ENCODE results near the gene ICA1.
"Not testable (repeated sequence)": the region's sequence is repeated elsewhere in the genome, so short reads cannot be mapped to it uniquely, and the experiment has no call there.

The ICA1 gene

DNA sequence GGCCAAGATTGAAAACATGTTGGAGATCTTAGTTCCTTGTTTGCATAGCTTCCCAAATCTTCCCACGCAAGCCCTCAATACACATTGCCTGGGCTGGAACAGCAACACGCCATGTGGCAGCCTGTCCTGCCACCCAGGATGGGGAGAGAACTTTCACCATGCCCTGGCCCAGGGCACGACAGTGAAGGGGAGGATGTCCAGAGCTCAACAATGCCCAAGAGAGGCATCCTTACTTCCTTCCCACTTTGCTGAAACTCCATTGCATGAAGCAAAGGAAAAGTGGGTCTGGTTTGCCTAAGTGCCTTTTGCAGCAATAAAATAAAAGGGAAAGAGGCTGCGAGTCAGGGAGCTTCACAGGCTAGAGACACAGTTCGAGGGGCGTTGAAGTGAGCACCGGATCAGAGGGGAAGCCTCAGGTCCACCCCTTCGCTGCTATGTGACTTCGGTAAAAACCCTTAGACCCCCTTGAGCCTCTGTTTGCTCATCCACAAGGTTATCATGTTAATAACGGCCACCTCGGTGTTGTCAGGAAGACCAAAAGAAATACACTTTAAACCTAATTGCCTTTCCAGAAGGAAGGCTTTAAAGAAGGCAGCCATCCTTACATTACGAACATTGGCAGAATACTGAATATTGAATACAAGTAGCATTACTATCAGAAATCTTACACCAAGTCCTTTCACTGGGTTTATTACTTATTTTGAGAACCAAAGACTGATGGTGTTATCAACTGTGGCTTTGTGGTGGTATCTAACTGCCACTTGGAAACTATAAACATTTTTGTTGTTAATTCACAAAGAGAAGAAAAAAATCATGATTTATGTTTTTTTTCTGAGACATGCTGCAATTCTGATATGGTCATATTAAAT, 133.3 kb downstream of the ICA1 start:
- DNase-seq: no peak

DNA sequence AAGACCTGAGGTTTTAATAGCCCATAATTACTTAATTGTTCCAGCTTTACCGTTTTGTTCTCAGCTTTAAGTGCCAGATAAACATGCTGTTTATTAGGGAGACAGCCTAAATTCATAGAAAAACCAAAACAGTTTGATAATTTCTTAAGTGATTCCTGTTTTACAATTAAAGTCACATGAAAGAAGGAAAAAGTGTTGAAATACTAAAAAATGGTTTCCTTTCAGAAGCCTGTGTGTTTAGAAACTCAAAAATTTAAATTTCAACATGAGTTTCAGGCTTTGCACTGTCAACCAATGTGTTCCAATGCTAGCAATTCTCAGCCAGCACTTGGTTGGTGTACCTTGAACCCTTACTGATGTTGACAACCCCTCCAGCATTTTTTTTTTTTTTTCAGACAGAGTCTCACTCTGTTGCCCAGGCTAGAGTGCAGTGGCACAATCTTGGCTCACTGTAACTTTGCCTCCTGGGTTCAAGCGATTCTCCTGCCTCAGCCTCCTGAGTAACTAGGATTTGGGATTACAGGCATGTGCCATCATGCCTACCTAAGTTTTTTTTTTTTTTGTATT, 135.3 kb downstream of the ICA1 start:
- no peak for DNase-seq

DNA sequence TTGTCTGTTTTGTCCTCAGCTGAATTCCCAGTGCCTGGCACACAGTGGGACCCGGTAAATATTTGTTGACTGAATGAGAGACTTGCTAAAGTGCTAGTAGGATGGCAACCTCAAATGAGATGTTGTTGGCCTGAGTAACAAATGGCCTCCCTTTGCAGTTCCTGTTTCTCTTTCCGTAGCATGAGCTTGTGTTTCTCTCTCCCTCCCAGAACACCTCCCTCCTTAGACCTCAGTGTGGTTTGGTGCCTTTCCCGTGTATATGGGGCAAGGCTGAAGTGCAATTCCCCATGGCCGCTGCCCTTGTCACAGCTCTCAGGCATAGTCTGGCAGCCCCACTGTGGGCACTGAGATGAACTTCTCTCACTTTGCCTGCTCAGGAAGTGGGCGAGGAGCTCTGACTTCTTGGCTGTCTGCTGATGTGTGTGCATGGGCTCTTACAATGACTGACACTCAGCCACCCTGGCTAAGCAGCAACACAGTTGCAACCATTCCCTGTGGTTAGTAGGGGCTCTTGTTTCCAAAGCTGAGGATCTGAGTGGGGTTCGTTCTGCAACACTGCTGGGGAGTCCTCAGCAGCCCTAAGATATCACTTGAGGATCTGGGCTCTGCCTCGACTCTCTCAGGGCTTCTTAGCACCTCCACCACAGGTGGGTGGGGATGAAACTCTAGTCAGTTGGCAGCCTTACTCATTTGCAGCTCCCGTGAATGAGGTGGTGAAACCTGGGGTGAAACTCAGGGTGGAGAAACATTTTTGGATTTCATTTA, 136.1 kb downstream of the ICA1 start:
- no peak for DNase-seq

DNA sequence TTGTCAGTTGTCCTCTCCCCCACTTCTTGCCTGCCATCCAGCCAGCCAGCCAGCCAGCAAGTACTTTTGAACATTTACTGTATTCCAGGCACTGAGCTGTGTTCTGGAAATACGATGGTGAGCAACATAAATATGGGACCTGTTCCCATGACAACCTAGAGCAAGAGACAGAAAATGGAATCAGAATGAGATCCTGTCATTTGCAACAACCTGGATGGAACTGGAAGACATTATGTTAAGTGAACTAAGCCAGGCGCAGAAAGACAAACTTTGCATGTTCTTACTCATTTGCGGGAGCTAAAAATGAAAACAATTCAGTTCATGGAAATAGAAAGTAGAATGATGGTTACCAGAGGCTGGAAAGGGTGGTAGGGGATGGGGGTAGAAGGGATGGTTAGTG, 140.7 kb downstream of the ICA1 start:
- no peak for DNase-seq

DNA sequence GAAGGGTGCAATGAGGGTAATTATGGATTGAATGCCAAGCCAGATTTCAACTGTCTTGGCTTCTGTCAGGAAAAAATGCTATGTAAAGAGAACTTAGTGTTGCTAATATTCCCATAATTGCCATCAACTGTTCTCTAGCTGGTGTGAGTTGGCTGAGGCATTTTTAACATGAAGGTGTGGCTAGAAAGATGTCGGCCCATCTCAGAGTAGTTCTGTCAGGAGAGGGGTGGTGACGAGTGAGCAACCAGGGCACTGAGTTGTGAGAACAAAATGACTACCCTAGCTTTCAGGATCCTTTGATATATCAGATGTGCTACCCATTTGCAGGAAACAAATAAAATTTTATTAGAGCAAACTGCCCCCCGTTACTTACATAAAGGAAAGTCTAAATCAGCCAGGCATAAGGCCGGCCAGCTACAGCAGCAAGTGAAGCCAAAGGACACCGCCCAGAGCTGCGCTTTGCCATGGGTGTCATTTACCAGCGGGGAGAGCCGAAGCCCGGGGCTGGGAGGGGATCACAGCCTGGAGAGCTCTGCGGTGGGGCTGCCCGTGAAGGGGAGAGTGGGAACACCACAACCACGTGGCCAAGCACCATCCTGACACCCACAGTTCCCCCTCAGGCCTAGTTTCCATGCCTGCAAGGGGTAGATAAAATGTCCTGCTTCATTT, 141.4 kb downstream of the ICA1 start:
- peak; percentile 56 for DNase-seq

DNA sequence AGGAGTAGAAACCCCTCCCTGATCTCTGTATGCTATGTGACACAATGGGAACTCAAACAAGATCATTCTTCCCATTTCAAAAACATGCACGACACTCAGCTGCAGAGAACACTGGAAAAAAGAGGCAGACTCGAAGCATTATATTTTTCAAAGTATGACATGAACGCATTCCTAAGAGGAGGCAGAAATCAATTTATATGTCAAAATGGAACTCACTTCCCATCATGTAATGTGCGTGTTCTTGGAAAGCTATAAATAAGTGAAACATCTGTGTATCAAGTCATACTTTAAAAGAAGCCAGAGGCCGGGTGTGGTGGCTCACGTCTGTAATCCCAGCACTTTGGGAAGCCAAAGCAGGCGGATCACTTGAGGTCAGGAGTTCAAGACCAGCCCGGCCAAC, 142.7 kb downstream of the ICA1 start:
- DNase-seq: no peak

DNA sequence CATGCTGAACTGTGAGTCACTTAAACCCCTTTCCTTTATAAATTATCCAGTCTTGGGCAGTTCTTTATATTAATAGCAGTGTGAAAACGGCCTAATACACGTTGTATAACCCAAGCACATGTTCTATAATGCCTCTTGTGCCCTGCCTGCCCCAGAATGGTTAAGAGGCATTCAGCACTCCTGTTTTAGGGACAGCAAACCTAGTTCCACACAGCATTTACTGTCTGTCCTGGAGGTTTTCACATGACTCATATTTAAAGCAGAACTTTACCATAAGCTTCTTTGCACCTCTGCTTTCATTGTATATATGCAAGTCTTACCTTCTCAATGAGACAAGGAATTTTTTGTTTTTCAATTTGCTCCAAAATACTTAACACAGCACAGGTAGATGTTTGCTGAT, 144.8 kb downstream of the ICA1 start:
- no peak for DNase-seq

DNA sequence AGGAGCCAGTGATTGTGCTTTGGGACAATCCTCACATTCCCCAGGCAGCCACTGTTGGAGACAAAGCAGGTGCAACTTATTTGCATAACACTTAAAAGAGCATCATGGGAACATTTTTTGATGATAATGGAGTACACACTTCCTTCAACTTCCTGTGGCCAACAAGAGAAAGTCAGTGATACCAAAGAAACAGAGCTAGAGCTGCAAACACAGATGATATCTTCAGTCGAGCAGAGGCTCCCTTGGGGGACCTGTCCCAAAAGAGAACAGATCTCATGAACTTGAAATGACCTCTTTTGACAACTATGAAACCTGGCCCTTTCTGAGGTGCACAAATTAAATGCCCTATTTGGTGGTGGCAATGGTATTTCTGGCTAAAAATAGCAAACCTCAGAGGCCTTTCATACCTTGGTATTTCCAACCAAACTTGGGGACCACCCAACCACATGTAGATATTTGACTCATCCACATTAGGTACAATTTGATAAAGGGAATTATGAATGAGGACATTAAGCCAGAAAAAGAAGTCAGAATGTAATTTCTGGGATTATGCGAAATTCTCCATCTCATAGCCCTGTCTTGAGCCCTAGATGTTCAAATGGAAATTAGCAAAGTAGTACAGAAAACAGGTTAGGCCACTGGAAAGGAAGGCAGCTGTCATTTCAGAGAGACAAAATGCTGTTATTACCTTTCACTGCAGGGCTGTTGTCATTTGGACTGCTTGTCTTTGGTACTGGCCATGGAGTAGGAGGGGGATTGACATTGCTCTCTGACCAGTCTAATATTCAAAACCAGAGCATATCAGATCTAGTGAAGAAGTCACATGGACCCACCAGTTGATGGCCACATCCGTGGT, 146.2 kb downstream of the ICA1 start:
- no peak for DNase-seq

DNA sequence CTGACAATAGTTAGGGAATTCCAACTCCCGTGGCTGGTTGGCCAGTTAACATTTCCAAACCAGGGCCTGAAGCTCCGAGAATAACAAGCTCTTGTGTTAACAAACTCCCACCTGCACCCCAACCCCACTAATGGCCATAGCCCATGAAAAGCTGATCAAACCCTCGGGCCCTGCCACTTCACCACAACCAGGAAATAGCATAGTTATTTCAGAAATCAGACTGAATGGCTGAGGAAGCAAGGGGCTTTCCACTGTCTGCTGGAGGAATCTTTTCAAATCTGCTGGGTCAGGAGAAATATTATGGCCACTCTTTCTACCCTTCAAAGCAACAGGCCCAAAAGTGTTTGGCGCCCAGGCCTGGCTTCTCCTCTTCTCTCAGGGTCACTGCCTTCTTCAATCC, 147.8 kb downstream of the ICA1 start:
- DNase-seq: no peak

DNA sequence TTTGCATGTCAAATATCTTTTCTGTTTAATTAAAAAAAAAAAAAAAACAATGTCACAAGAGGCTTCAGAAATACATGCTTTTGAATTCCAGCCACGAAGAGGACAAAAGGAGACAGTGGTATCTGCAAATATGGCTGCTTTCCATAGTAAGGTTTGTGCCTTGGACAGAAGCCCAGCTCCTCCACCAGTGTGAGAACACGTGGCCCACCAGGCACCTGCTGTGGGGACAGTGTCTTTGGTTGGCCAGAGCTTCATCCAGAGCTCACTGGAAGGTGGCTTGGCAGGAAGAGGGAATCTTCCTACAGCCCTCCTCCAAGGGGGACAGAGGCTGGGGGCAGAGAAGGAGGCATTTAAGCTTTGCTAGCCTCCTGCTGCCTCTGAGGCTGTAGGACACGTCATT, 148.8 kb downstream of the ICA1 start:
- no peak for DNase-seq

DNA sequence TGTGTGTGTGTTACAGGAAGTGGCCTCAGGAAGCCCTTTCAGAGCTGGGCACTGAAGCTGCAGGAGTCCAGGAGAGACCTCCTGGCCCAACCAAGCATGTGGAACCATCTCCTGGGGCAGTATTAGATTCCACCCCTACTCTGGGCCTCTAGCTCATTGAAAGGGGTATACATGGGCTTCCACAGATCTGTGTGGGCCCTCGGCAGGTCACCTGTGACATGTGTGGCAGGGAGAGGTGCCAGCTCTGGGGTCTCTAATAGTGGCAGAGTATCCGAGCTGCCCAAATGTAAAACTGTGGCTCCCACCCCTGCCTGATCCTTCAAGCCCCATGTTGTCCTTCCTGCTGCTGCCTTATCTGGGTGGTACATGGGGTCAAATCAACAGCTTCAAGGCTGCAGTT, 149.3 kb downstream of the ICA1 start:
- no peak for DNase-seq

DNA sequence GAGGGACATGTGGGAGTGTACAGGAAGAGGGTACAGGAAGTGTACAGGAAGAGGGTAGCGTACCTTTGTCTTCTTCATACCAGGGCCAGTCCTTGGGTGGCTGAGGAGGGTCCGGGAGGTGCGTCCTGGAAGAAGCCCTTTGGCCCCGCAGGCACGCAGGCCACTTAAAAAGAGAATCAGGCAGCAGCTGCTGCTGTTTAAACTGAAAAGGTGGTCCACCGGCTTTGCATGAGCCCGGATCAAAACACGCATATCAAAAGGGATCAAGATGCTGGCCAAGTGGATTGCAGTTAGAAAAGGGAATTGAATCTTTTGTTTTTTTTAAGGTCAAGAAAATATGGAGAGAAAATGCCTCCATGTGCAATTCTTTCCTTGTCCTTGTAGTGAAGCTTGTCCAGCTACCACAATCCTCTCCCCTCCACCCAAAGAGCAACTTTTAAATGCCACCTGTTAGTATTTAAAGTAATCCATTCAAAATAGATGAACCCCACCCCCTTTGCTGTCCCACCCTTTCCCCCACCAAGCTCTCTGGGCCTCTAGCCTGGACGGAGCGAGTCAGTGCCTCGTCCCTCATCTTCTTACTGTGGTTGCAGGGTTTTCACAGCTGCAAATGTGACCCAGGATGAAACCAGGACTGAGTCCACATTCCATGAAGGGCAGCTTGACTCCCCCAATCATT, 150.5 kb downstream of the ICA1 start:
- no peak for DNase-seq

DNA sequence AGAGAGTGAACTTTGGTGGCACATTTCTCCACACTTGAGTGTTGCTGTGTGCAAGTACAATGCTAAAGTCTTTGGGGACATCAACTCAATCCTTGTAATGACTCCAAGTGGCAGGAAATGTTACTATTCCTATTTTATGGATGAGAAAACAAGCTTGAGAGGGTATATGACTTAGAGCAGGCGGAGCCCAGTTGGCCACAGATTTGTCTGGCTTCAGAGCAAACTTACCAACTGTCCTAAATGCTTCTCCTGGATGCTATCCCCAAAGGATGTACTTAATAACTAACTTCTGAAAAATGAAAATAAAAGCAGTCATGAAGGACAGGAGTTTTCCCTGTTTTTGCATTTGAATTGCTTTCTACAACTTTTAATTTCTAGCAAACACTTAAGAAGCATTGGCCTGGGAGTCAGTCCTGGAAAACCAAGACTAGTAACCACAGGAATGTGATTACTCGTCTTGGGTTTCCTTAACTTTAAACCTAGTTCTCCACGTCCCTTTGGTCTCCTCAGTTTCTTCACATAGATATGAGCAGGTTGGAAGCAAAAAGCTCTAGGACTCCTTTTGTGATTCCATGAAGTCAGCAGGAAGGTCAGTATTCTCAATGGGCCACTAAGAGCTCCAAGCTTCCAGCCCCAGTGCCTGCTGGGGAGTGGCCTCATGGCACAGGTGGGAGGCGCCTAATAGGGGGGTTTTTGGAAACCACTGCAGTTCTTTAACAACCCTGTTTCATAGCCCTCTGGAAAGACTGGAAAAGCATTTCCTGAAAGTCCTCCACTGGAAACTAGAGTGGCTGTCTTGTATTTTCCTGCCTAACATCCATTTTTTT, 152.6 kb downstream of the ICA1 start:
- DNase-seq: no peak

DNA sequence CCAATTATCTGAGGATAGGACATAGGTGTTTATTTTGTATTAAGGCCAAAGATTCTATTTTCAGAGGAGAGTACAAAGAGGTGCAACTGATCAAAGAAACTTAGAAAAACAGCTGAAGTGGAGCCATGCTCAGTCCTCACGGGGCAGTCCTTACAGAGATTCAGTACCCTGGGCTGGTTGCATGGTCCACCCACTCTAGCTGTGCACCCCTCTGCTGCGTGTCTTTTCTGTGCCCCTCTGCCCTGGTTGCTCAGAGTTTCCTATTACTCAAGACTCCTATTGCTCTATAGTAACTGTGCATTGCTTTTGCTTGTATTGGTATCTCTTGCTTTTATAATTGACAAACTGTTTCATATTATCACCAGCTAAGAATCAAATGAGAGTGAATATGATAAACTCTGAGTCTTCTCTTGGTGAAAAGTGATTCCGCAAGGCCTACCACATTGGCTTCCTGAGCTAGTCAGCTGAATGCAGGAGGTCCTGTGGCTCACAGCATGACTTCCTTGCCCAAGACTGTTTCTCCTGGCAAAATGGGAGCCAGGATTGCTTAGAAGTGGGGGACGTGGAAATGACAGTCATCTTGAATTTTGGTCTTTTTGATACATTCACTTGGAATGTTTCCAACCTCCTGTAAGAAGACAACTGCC, 156.4 kb downstream of the ICA1 start:
- DNase-seq: no peak

DNA sequence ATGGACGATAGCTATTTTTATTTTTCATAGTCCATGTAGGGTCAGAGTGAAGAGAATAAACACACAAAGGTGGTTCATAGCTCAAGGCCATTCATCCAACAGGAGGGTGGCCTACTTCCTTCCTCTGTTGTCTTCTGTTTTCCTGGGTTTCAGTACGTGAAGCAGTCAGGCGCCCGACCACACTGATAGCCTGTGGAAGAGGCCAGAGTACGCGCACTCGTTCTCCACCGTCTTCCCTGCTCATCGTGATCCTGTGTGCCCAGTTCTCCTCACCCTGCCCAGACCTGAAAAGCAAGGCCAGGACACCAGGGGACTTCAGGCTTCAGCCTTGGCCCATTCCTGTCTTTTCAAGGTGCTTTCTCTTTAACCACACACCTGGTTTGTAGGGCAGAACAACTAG, 158.7 kb downstream of the ICA1 start:
- no peak for DNase-seq

DNA sequence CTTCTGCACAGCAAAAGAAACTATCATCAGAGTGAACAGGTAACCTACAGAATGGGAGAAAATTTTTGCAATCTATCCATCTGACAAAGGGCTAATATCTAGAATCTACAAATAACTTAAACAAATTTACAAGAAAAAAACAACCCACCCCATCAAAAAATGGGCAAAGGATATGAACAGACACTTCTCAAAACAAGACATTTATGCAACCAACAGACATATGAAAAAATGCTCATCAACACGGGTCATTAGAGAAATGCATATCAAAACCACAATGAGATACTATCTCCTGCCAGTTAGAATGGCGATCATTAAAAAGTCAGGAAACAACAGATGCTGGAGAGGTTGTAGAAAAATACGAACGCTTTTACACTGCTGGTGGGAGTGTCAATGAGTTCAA, 160.7 kb downstream of the ICA1 start:
- not testable (repeated sequence) for DNase-seq

DNA sequence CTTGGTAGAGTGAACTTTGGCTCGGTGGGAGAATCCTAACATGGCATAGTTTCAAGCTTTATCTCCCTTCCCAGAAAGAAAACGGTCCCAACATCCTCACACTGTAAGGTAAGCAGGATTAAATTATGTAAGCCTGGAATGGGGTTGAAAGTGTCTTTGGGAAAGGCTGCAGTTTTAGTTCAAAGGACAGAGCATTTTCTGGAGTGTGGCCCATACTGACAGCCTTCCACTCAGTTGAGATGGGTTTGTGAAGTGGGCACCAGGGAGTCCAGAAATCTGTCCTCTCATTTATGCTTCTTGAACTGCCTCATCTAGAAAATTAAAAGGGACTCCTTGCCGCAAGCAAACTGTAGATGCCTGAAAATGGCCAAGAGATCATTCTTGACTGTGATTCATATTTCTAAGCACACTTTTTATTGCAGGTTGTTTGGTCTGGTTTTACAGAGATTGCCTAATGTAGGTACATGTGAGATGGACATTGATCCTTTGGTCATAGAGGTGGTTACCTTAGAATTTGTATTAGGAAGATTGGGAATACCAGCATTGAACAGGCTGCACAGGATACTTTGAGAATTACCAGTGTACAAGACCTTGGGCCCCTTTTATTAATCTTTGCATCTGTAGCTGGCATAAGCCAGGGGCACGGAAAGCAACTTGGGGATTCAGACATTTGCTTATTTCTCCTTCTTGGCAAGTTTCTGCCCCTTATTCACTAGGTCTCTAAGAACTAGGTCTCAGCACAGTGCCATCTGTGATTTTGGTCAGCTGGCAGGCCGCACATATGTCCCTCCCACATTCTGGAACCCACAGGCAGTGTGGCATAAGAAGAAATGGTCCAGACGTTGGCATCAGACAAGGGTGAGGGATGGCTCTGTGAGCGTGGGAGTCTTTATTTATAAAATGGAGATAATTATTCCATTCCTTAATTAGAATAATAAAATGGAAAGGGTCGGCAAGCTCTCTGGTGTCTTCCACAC, 167.5 kb downstream of the ICA1 start:
- DNase-seq: no peak

DNA sequence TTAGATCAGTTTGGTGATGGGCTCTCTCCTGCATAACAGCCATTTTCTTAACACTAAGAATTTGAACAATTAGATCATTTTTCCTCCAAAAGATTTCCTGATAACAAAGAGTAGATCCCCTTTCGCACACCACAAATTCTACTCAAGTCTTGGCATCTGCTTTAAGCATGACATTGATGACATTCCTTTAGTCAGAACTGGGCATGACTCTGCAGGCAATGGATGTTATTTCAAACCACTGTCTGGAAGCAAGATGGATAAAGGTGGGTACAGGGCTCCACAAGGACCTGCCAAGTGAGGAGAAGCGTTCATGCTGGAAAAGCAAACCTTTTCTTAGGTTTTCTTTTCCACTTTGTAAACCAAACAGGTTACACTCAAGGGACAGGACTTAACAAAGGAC, 169.8 kb downstream of the ICA1 start:
- DNase-seq: no peak

Measured in left hindlimb (tissue), 1 donor.